ENCODE results near the gene IL34. TPM values are rescaled to one million over a fixed set of nuclear protein-coding genes. Genes with fewer than 3 reads are reported as not detected.

Gene IL34
- total and polyA plus RNA-seq, 2 of the 13 experiments (the other 11 are each of a cell fraction or from before 2014, with no cell fraction given), result 1.2 to 1.3 TPM

DNA sequence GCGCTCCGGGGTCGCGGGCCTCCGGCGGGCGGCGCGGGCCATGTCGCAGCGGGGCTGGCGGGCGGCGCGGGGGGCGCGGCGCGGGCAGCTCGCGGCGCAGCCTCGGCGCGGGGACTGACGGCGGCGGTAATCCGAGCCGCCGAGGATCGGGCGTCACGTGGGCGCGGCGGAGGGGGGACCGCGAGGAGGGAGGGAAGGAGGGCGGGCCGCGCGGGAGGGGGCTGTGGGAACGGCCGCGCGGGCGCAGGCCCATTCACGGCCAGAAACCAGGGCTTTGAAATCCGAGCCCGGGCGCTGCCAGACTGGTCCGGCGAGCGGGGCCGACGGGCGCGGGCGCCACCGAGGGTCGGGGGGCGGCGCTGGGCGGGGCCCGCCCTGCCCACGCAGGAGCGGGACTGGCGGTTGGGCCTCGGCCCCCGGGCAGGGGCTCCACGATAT is 39.6 kb downstream of the IL34 start, which contains the start of gene MTSS2 (continued):
- TF ChIP-seq, protein P1, sequence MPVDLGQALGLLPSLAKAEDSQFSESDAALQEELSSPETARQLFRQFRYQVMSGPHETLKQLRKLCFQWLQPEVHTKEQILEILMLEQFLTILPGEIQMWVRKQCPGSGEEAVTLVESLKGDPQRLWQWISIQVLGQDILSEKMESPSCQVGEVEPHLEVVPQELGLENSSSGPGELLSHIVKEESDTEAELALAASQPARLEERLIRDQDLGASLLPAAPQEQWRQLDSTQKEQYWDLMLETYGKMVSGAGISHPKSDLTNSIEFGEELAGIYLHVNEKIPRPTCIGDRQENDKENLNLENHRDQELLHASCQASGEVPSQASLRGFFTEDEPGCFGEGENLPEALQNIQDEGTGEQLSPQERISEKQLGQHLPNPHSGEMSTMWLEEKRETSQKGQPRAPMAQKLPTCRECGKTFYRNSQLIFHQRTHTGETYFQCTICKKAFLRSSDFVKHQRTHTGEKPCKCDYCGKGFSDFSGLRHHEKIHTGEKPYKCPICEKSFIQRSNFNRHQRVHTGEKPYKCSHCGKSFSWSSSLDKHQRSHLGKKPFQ (CRISPR knock-in tag; IDR thresholded peaks at IDR 0.05; ENCODE audit: insufficient replicate concordance), result no peak
- TF ChIP-seq, protein P2, sequence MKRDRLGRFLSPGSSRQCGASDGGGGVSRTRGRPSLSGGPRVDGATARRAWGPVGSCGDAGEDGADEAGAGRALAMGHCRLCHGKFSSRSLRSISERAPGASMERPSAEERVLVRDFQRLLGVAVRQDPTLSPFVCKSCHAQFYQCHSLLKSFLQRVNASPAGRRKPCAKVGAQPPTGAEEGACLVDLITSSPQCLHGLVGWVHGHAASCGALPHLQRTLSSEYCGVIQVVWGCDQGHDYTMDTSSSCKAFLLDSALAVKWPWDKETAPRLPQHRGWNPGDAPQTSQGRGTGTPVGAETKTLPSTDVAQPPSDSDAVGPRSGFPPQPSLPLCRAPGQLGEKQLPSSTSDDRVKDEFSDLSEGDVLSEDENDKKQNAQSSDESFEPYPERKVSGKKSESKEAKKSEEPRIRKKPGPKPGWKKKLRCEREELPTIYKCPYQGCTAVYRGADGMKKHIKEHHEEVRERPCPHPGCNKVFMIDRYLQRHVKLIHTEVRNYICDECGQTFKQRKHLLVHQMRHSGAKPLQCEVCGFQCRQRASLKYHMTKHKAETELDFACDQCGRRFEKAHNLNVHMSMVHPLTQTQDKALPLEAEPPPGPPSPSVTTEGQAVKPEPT (CRISPR knock-in tag; IDR thresholded peaks at IDR 0.05; ENCODE audit: low read depth), result no peak
- no peak for TF ChIP-seq TCF7L2 (IDR thresholded peaks at IDR 0.05; ENCODE audit: low read depth, low read length)
- peak; percentile 79 for TF ChIP-seq ZNF430 (CRISPR knock-in tag; IDR thresholded peaks at IDR 0.05)
- TF ChIP-seq LCORL (IDR thresholded peaks at IDR 0.05), result no peak
- peak; percentile 49 for TF ChIP-seq LCORL (CRISPR knock-in tag; IDR thresholded peaks at IDR 0.05)
- TF ChIP-seq ZNF234 (CRISPR knock-in tag; conservative IDR thresholded peaks at IDR 0.05), result no peak
- TF ChIP-seq CHD2 (IDR thresholded peaks at IDR 0.05; ENCODE audit: low read depth, low read length), result no peak
- TF ChIP-seq SP1 (IDR thresholded peaks at IDR 0.05), result no peak
- TF ChIP-seq SP1 (CRISPR knock-in tag; IDR thresholded peaks at IDR 0.05), result peak; percentile 38; the same call in 1 of the 2 replicates
- no peak for TF ChIP-seq SUZ12 (IDR thresholded peaks at IDR 0.05; ENCODE audit: low read depth, low read length)
- TF ChIP-seq NR2F6 (IDR thresholded peaks at IDR 0.05), result no peak
- no peak for TF ChIP-seq NR2F6 (CRISPR knock-in tag; IDR thresholded peaks at IDR 0.05)
- 0 out of 2 replicates have a peak, but pooled peaks have one; percentile 50 for TF ChIP-seq ESRRA (CRISPR knock-in tag; IDR thresholded peaks at IDR 0.05; ENCODE audit: low read depth)
- no peak for TF ChIP-seq PHF8 (CRISPR knock-in tag; IDR thresholded peaks at IDR 0.05)
- TF ChIP-seq SMAD3 (CRISPR knock-in tag; IDR thresholded peaks at IDR 0.05), result no peak
- TF ChIP-seq, protein P3, sequence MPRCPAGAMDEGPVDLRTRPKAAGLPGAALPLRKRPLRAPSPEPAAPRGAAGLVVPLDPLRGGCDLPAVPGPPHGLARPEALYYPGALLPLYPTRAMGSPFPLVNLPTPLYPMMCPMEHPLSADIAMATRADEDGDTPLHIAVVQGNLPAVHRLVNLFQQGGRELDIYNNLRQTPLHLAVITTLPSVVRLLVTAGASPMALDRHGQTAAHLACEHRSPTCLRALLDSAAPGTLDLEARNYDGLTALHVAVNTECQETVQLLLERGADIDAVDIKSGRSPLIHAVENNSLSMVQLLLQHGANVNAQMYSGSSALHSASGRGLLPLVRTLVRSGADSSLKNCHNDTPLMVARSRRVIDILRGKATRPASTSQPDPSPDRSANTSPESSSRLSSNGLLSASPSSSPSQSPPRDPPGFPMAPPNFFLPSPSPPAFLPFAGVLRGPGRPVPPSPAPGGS (CRISPR knock-in tag; IDR thresholded peaks at IDR 0.05), result no peak; the same call in 1 of the 2 replicates
- TF ChIP-seq EHMT2 (IDR thresholded peaks at IDR 0.05; ENCODE audit: borderline replicate concordance, low read depth, low read length), result no peak
- no peak for TF ChIP-seq ZNF605 (CRISPR knock-in tag; IDR thresholded peaks at IDR 0.05)
- no peak for TF ChIP-seq ZNF781 (CRISPR knock-in tag; IDR thresholded peaks at IDR 0.05; ENCODE audit: borderline replicate concordance, not compliant biosample characterization)
- no peak for TF ChIP-seq ZFP1 (CRISPR knock-in tag; IDR thresholded peaks at IDR 0.05)
- peak; percentile 41; the same call in 1 of the 2 replicates for TF ChIP-seq ZMYM2 (CRISPR knock-in tag; IDR thresholded peaks at IDR 0.05)
- no peak for TF ChIP-seq ELF3 (CRISPR knock-in tag; IDR thresholded peaks at IDR 0.05)
- peak; percentile 56 for TF ChIP-seq SKI (IDR thresholded peaks at IDR 0.05; ENCODE audit: partially characterized antibody)
- no peak for TF ChIP-seq ZEB1 (IDR thresholded peaks at IDR 0.05; ENCODE audit: insufficient replicate concordance, low read depth)
- TF ChIP-seq GFI1 (CRISPR knock-in tag; IDR thresholded peaks at IDR 0.05; ENCODE audit: borderline replicate concordance), result 0 out of 2 replicates have a peak, but pooled peaks have one; percentile 20
- no peak for TF ChIP-seq ATF7 (IDR thresholded peaks at IDR 0.05)
- TF ChIP-seq ATF7 (CRISPR knock-in tag; IDR thresholded peaks at IDR 0.05), result no peak
- TF ChIP-seq, protein P4, sequence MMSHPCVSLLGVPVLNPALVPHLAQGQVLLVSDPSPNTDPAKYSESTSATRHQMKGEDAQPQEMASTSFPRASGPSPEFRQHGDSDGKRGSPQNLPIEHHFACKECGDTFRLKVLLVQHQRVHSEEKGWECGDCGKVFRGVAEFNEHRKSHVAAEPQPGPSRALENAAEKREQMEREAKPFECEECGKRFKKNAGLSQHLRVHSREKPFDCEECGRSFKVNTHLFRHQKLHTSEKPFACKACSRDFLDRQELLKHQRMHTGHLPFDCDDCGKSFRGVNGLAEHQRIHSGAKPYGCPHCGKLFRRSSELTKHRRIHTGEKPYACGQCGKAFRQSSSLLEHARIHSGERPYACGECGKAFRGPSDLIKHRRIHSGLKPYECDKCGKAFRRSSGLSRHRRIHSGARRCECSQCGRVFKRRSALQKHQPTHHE (CRISPR knock-in tag; IDR thresholded peaks at IDR 0.05; ENCODE audit: borderline replicate concordance), result no peak
- no peak for TF ChIP-seq ELF4 (CRISPR knock-in tag; IDR thresholded peaks at IDR 0.05; ENCODE audit: borderline replicate concordance)
